SU-DHL-6 (cell line): Measurements from ENCODE around the gene IL2RG.

Experiments used
- H2AFZ ChIP-seq: fragments of 200-600 bp; sonication (generic); 2 replicates; pipeline ENCODE4 v1.6.1; 2014; ENCODE audit warnings: low read depth, mild to moderate bottlenecking, moderate library complexity, mixed read lengths, antibody characterized with exemption, low read length; ENCODE audit not compliant: severe bottlenecking
- H3F3A ChIP-seq: fragments of 200-600 bp; shearing (Covaris generic); 2 replicates; pipeline ENCODE4 v1.6.0; 2016; ENCODE audit warnings: antibody characterized with exemption, mild to moderate bottlenecking; ENCODE audit not compliant: insufficient read depth
- H3K27ac ChIP-seq: fragments of 200-600 bp; sonication (generic); 2 replicates; pipeline ENCODE4 v1.5.1; 2016; ENCODE audit warnings: low read depth, mild to moderate bottlenecking, low read length, moderate library complexity, mixed read lengths
- H3K27me3 ChIP-seq: fragments of 200-600 bp; sonication (generic), shearing (Covaris generic); 2 replicates; pipeline ENCODE4 v1.6.0; 2014; ENCODE audit warnings: mild to moderate bottlenecking, low read length
- H3K36me3 ChIP-seq: fragments of 200-600 bp; sonication (generic); 2 replicates; pipeline ENCODE4 v1.6.1; 2014; ENCODE audit warnings: mild to moderate bottlenecking, low read length, mixed read lengths
- H3K4me2 ChIP-seq: fragments of 300-600, 200-600 bp; shearing (Covaris generic), sonication (generic); 2 replicates; pipeline ENCODE4 v1.6.0; 2014; ENCODE audit warnings: low read length, low read depth, mild to moderate bottlenecking; ENCODE audit not compliant: poor library complexity, severe bottlenecking
- H3K4me3 ChIP-seq: fragments of 200-600 bp; sonication (generic); 2 replicates; pipeline ENCODE4 v1.5.1; 2014; ENCODE audit warnings: antibody characterized with exemption, low read length, mild to moderate bottlenecking, mixed read lengths; ENCODE audit not compliant: insufficient read depth, poor library complexity, severe bottlenecking
- H3K79me2 ChIP-seq: fragments of 200-600 bp; sonication (generic); 2 replicates; pipeline ENCODE4 v1.6.1; 2014; ENCODE audit warnings: mild to moderate bottlenecking, low read length, moderate library complexity; ENCODE audit not compliant: insufficient read depth
- H3K9ac ChIP-seq: fragments of 200-600 bp; sonication (generic); 2 replicates; pipeline ENCODE4 v1.7.0; 2014; ENCODE audit warnings: mild to moderate bottlenecking, low read length
- H3K9me2 ChIP-seq: fragments of 200-600 bp; sonication (generic); replicated peaks from 2 replicates; pipeline ENCODE4 v1.6.1; 2014; ENCODE audit warnings: low read length; ENCODE audit not compliant: insufficient read depth
- H3K9me3 ChIP-seq: fragments of 200-600 bp; sonication (generic); 2 replicates; pipeline ENCODE4 v1.6.1; 2014; ENCODE audit warnings: low read length, mixed read lengths; ENCODE audit not compliant: insufficient read depth
- H4K20me1 ChIP-seq: fragments of 200-600 bp; sonication (generic); 2 replicates; pipeline ENCODE4 v1.6.1; 2014; ENCODE audit warnings: low read depth, mild to moderate bottlenecking, antibody characterized with exemption, low read length, moderate library complexity, mixed read lengths
- EZH2phosphoT487 ChIP-seq: fragments of 200-600 bp; sonication (generic), shearing (Covaris generic); conservative IDR thresholded peaks from 2 replicates; pipeline ENCODE4 v1.6.1; 2018; ENCODE audit warnings: mild to moderate bottlenecking, antibody characterized with exemption, low read length, moderate library complexity, mixed read lengths
- TF ChIP-seq, protein P1 (sequence below): fragments of 200-600 bp; sonication (generic); IDR thresholded peaks from one replicate; pipeline ENCODE4 v1.5.1; 2017; ENCODE audit warnings: antibody characterized with exemption, mild to moderate bottlenecking, low read length, moderate library complexity; ENCODE audit not compliant: insufficient read depth, poor library complexity, severe bottlenecking

Gene IL2RG

DNA sequence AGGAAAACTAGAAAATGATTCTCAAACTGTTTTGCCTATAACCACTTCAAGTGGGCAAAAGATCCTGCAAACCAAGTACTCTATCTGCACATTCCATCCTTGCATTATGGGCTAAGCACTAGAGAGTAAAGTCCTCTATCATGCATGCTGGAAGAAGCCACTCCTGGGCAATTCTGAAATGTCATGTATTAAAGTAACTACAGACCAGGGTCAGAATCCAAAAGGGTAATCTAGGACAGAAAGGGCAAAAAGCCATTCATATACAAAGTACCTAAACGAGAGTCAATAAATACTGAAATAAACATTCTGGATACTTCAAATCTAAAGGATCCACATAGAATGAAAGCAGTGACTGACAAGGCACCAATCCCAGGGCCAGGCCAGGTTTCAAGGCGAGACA lies 44.3 kb downstream of the IL2RG start:
- H3K27ac ChIP-seq: peak overlapping the region; percentile 74
- no peaks in the 10 kb centered on the region for H3K9me3 ChIP-seq
- H3K27me3 ChIP-seq: no peaks in the 10 kb centered on the region
- TF ChIP-seq EZH2phosphoT487: no peak
- TF ChIP-seq, protein P1, sequence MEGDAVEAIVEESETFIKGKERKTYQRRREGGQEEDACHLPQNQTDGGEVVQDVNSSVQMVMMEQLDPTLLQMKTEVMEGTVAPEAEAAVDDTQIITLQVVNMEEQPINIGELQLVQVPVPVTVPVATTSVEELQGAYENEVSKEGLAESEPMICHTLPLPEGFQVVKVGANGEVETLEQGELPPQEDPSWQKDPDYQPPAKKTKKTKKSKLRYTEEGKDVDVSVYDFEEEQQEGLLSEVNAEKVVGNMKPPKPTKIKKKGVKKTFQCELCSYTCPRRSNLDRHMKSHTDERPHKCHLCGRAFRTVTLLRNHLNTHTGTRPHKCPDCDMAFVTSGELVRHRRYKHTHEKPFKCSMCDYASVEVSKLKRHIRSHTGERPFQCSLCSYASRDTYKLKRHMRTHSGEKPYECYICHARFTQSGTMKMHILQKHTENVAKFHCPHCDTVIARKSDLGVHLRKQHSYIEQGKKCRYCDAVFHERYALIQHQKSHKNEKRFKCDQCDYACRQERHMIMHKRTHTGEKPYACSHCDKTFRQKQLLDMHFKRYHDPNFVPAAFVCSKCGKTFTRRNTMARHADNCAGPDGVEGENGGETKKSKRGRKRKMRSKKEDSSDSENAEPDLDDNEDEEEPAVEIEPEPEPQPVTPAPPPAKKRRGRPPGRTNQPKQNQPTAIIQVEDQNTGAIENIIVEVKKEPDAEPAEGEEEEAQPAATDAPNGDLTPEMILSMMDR: no peak
- H3K4me3 ChIP-seq: peak overlapping the region; percentile 92
- no peaks in the 10 kb centered on the region for H3K36me3 ChIP-seq
- H4K20me1 ChIP-seq: no peaks in the 10 kb centered on the region
- peaks cover 30% of the 10 kb centered on the region for H3K79me2 ChIP-seq
- peak overlapping the region; percentile 91 for H3K9ac ChIP-seq
- H3F3A ChIP-seq: peaks cover 7% of the 10 kb centered on the region; the same call in 1 of the 2 replicates
- H2AFZ ChIP-seq: no peak overlapping the region
- H3K4me2 ChIP-seq: peak overlapping the region; percentile 78
- no peaks in the 10 kb centered on the region for H3K9me2 ChIP-seq

DNA sequence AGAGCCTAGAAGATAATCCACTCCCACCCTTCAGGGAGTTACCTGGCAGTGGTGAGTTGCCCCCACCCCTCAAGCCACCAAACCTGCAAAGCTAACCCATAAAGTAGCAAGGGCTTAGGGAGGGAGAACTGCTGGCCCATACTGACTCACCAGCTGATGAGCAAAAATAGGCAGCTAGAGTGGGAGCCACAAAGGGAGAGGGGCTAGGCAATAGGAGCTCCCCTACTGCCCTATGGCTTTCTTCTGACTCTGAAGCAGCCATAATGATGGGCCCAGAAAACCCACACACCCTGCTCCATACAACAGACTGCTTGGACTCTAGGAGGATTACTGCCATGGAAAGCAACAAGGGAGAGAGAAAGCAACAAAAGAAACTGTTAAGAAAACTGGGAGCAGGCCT lies 51.2 kb downstream of the IL2RG start:
- no peak overlapping the region for H3K27ac ChIP-seq
- no peak overlapping the region for H3K4me3 ChIP-seq
- no peaks in the 10 kb centered on the region for H3K36me3 ChIP-seq
- H3K4me2 ChIP-seq: no peak overlapping the region
- no peaks in the 10 kb centered on the region for H3K27me3 ChIP-seq
- TF ChIP-seq, protein P1: no peak
- no peak for TF ChIP-seq EZH2phosphoT487
- H3F3A ChIP-seq: peaks cover 13% of the 10 kb centered on the region; the same call in 1 of the 2 replicates
- H3K9ac ChIP-seq: no peak overlapping the region
- no peaks in the 10 kb centered on the region for H3K9me2 ChIP-seq
- H3K9me3 ChIP-seq: no peaks in the 10 kb centered on the region
- no peaks in the 10 kb centered on the region for H4K20me1 ChIP-seq
- H3K79me2 ChIP-seq: peaks cover 9% of the 10 kb centered on the region; the same call in 1 of the 2 replicates
- H2AFZ ChIP-seq: no peak overlapping the region

DNA sequence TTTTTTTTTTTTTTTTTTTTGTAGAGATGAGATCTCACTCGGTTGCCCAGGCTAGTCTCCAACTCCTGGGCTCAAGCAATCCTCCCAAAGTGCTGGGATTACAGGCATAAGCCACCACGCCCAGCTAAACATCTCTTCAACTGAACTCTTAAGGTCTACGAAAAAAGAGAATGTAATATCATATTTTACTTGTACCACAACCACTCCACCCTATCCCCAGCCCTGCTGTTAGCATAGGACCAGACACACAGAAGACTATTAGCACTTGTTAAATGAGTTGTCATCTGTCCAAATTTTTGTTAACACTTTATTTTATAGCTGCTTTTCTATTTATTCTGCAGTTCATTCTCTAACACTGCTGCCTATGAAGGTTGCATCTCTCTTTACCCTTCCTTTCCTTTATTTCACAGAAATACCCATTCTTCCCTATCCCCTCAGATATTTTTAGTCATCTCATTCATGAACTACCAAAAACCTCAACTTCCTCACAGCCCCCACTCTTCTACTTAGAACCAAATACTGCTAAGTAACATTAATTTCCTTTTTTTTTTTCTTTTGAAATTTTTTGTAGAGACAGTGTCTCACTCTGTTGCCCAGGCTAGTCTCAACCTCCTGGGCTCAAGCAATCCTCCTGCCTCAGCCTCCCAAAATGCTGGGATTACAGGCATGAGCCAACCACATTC lies 53.4 kb downstream of the IL2RG start:
- Histone ChIP-seq H3K9me2 (no peaks in the 10 kb centered on the region), H3K27ac (no peak overlapping the region), H3K4me3 (no peak overlapping the region), H3K9ac (no peak overlapping the region), H2AFZ (no peak overlapping the region), H3K27me3 (no peaks in the 10 kb centered on the region), H3F3A (peaks cover 26% of the 10 kb centered on the region; the same call in 1 of the 2 replicates), H3K79me2 (no peaks in the 10 kb centered on the region), H3K4me2 (no peak overlapping the region), H4K20me1 (no peaks in the 10 kb centered on the region), H3K36me3 (no peaks in the 10 kb centered on the region), H3K9me3 (no peaks in the 10 kb centered on the region)
- TF ChIP-seq, protein P1: no peak
- TF ChIP-seq EZH2phosphoT487: no peak
